Mesenteric fat pad (tissue), 1 donor: ENCODE measurements around the gene CR1L. TPM values are rescaled to one million over a fixed set of nuclear protein-coding genes. Genes with fewer than 3 reads are reported as not detected.

Source experiments
- total RNA-seq: library from RNA; stranded (reverse); fragmentation: NEBNext Ultra II Directional; extraction: Animal tissue kit (Norgen Biotek cat#: 25700); gene quantifications from one replicate; pipeline ENCODE4 v1.2.1, GENCODE V29; 2021
- donor health status: DM: yes; HTN: yes; CAD: no.

The CR1L gene
- total RNA-seq, 1 donor from 2014 or later, result 0.71 TPM

Other genes with a start within 250 kb of the CR1L start
- not detected for gene CR2, start 190.8 kb upstream of the CR1L start, total RNA-seq
- gene CR1, start 149.0 kb upstream of the CR1L start, total RNA-seq, result 31.2 TPM
- 242 TPM for gene CD46, start 106.9 kb downstream of the CR1L start, total RNA-seq